Ovary (tissue), 3 donors: ENCODE measurements around the gene RAB23.

Source experiments
- CTCF ChIP-seq, 3 donors: fragments of 450-650 bp in 2 of 3; fragments of 200-600 bp in 1 of 3; IDR thresholded peaks; one replicate each; pipeline versions ENCODE4 v1.5.1 to v1.8.0; 2016 to 2022; ENCODE audit warnings: antibody characterized with exemption in 3 of 3, mild to moderate bottlenecking in 1 of 3
- EP300 ChIP-seq: sonication (generic); formaldehyde crosslinking; IDR thresholded peaks from one replicate; pipeline ENCODE4 v1.6.1; 2017; ENCODE audit warnings: antibody characterized with exemption
- POLR2A ChIP-seq: fragments of 450-650 bp; IDR thresholded peaks from one replicate; pipeline ENCODE4 v1.6.1; 2017; ENCODE audit warnings: antibody characterized with exemption, mild to moderate bottlenecking, moderate library complexity
- donor health status: DM: no; HTN: no; CAD: no.

DNA sequence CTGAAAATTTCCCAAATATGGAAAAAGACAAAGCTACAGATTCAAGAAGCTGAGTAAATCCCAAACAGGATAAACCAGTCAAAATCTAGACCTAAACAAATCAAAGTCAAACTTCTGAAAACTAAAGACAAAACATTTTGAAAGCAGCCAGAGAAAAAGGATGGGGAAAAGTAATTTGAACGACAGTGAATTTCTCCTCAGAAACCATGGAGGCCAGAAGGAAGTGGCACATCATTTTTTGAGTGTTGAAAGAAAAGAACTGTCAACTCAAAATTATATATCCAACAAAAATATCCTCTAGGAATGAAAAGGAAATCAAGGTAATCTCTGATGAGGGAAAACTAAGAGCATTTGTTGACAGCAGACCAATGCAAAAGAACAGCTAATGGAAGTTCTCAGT, 6.8 kb downstream of the RAB23 start:
- TF ChIP-seq POLR2A (no peak), CTCF (IDR thresholded peaks at IDR 0.05) (no peak), EP300 (no peak)
